Measurements from ENCODE around the gene DRC7. TPM values are rescaled to one million over a fixed set of nuclear protein-coding genes. Genes with fewer than 3 reads are reported as not detected.

Gene DRC7, protein sequence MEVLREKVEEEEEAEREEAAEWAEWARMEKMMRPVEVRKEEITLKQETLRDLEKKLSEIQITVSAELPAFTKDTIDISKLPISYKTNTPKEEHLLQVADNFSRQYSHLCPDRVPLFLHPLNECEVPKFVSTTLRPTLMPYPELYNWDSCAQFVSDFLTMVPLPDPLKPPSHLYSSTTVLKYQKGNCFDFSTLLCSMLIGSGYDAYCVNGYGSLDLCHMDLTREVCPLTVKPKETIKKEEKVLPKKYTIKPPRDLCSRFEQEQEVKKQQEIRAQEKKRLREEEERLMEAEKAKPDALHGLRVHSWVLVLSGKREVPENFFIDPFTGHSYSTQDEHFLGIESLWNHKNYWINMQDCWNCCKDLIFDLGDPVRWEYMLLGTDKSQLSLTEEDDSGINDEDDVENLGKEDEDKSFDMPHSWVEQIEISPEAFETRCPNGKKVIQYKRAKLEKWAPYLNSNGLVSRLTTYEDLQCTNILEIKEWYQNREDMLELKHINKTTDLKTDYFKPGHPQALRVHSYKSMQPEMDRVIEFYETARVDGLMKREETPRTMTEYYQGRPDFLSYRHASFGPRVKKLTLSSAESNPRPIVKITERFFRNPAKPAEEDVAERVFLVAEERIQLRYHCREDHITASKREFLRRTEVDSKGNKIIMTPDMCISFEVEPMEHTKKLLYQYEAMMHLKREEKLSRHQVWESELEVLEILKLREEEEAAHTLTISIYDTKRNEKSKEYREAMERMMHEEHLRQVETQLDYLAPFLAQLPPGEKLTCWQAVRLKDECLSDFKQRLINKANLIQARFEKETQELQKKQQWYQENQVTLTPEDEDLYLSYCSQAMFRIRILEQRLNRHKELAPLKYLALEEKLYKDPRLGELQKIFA
- total RNA-seq = not detected

DNA sequence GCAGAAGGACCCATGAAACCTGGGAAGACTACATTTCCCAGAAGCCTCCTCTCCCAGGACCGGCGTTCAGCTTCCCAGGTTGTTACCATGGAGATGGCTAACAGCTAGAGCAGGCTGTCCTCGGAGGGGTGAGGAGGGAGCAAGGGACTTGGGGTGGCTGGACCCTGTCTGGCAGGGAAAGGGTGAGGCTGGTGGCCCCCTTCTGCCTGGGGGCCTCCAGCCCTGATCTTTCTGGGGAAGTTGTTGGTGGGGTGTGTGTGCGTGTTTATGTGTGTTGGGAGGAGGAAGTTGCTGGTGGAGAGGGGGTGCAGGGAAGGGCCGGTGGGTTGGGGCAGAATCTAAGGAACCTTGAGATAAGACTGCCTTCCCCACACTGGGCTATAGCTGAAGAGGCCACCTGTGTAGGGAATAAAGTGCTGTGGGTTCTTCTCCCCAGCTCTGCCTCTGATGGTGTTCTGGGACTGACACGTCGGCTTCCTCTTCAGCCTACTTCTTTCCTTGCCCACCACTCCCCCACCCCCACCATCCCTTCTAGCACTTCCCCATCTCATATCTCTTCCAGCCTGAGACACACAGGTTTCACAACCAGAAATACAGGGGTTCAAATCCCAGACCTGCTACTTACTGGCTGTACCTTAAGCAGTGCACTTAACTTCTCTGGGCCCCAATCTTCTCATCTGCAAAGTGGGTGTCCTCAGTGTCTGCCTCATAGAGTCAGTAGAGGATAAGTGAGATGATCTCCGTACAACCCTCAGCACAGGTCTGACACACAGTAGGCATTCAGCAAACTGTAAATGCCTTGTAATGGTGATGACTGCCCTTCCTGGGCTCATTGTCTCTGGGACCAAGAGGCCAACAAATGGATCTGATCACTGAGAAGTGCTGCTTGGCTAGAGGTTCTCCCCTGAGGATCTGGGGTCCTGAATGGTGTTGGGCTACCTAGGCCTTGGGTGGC, at the start of gene DRC7:
TSS of gene DRC7 (plus strand) at position 82 of the 955 bp plus-strand sequence. CDS start 3,144 bp downstream, outside the sequence.
- Mint-ChIP-seq H3K27ac (no peak within 1 kb of the TSS), H3K4me1 (peaks cover 15% of the 10 kb centered on the region), H3K27me3 (peaks cover 15% of the 10 kb centered on the region), H3K36me3 (ENCODE audit: low read depth) (no peaks in the 10 kb centered on the region), H3K9me3 (no peaks in the 10 kb centered on the region), H3K4me3 (no peak within 1 kb of the TSS)
- CTCF ChIA-PET = no interaction called here
- POLR2A ChIA-PET = no interaction called here
- peak; percentile 32 for DNase-seq

DNA sequence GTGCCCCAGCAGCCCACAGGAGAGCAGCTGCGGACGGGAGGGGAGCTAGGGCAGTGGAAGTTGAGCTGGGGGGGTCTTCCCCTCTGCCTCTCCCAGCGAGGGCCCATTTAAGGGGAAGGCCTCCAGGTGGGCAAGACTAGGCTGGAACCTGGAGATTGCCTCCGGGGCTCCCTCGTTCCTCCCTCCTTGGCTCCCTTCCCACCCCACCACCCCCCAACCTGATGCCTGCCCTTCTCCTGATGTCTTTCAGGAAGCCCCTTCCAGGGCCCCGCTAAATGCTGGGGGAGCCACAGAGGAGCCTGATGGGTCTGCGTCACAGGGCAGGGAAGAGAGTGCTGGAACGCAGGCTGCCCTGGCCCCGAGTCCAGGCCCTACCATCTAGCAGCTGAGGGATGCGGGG, 49.4 kb upstream of the DRC7 start:
- Mint-ChIP-seq H3K36me3 (ENCODE audit: low read depth) (no peaks in the 10 kb centered on the region), H3K27me3 (no peaks in the 10 kb centered on the region), H3K4me3 (no peak overlapping the region), H3K9me3 (no peaks in the 10 kb centered on the region), H3K27ac (peak overlapping the region; percentile 54), H3K4me1 (peaks cover 31% of the 10 kb centered on the region)
- ChIA-PET CTCF (interaction anchor here (0.8 to 6.1 kb wide), 3 partner anchors 53 to 90 kb away, joined by 3 to 55 read pairs (median 13); no protein-coding TSS in a partner anchor), POLR2A (no interaction called here)
- DNase-seq = no peak

DNA sequence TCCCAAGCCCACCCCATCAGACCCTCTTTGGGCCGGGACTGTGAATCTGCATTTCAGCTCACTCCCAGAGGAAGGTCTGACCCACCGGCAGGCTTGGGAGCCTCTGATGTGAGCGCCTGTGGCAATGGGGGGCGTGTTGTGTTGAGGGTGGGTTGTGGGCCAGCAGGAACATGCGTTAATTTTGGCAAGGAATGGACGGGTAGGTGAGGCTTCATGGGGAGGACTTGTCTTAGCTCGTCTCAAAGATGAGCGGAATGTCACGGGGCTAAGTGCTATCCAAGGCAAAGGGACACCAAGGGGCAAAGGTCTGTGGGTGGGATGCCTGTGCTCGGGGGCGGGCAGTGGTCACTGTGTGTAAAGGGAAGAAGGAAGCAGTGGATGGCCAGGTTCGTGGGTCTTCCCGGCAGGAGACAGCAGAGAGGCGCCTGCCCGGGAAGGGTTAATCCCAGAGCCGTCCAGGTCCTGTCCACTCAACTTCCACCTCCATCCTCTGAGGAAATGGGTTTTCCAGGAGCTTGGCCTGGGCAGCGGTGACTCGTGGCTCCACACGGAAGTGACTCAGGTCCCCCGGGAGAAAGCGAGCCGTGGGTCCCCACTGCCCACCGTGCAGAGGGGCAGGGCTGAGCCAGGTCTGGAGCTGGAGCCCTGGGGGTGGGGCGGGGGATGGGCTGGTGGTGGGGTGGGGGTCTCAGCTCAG, 48.8 kb upstream of the DRC7 start:
- POLR2A ChIA-PET = no interaction called here

DNA sequence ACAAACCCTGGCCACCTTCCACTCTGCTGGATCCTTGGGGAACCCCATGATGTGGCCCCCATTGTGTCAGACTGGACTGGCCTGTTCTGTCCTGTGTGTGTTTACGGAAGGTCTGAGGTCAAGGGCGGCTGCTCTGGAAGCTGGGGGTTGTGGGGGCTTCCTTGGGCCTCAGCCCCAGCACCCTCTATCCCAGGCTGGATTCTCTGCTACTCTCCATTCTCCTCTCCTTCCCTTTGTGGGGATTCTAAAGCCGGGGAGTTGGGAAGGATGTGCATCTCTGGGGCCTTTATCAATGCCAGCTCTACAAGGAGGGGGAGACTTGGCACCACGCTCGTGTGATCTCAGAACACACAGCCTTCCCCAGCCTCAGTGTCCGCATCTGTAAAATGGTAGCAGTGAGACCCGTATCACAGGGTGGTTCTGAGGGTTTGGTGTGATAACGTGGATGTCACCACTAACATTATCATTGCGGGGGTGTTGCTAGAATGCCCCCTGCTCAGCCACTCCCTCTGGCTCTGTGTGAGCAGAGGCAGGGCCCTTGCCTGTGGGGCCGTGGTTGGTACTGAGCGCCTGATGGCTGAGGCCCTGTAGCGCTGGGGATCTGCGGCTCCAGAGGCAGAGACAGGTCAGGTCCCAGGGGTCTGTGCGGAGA, 48.1 kb upstream of the DRC7 start:
- Mint-ChIP-seq H3K9me3 (no peaks in the 10 kb centered on the region), H3K4me1 (peaks cover 35% of the 10 kb centered on the region), H3K27me3 (no peaks in the 10 kb centered on the region), H3K4me3 (no peak overlapping the region), H3K27ac (peak overlapping the region; percentile 55), H3K36me3 (ENCODE audit: low read depth) (no peaks in the 10 kb centered on the region)
- CTCF ChIA-PET = interaction anchor here (1.4 to 6.1 kb wide), 7 partner anchors 9 to 70 kb away, joined by 5 to 69 read pairs (median 33); partner anchors contain the start of gene ADGRG1
- POLR2A ChIA-PET = no interaction called here
- no peak for DNase-seq

More for the DNA sequence above, 48.8 kb upstream of the DRC7 start:
- Mint-ChIP-seq H3K27me3 (no peaks in the 10 kb centered on the region), H3K36me3 (ENCODE audit: low read depth) (no peaks in the 10 kb centered on the region), H3K9me3 (no peaks in the 10 kb centered on the region), H3K27ac (peak overlapping the region; percentile 55), H3K4me3 (no peak overlapping the region), H3K4me1 (peaks cover 31% of the 10 kb centered on the region)
- CTCF ChIA-PET = interaction anchor here (0.8 to 6.1 kb wide), 6 partner anchors 8 to 89 kb away, joined by 3 to 62 read pairs (median 23); no protein-coding TSS in a partner anchor
- DNase-seq = no peak

DNA sequence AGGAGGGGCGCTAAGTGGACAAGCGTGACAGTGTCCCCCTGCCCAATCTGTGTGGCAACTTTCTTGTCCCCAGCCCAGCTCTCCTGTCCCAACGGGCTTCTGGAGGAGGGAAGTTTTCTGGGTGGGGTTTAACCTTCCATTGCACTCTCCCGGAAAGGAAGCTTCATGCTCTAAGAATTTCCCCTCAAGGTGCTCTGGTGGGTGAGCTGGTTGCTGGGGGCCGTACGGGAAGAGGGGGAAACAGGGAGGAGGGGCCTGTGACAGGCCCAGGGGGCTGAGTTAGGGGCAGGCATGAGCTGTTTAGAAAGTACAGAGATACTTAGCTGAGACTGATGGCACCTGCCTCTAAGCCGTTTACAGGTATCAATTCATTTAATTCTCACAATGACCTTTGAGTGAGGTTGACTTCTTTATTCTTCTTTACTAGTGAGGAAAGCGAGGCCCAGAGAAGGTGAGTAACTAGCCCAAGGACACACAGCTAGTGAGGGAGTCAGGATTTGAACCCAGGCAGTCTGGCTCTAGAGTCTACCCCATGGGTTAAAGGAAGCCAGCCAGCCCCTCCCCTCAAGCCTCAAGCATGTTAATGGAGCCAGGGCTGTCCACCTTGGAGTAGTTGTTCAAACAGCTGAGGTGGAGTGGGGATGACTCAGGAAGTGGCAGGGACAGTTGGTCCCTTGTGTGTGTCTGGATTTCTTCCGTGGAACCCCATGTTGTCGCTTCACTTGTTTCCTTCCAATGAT, 47.3 kb upstream of the DRC7 start:
- no peaks in the 10 kb centered on the region for H3K36me3 Mint-ChIP-seq (ENCODE audit: low read depth)
- peaks cover 43% of the 10 kb centered on the region for H3K4me1 Mint-ChIP-seq
- ChIA-PET CTCF (interaction anchor here (1.4 to 6.1 kb wide), 10 partner anchors 10 to 119 kb away, joined by 5 to 69 read pairs (median 22); partner anchors contain the start of genes ADGRG1 and KATNB1), POLR2A (no interaction called here)
- no peak for DNase-seq
- no peak overlapping the region for H3K4me3 Mint-ChIP-seq
- no peaks in the 10 kb centered on the region for H3K27me3 Mint-ChIP-seq
- no peaks in the 10 kb centered on the region for H3K9me3 Mint-ChIP-seq
- peak overlapping the region; percentile 76 for H3K27ac Mint-ChIP-seq

DNA sequence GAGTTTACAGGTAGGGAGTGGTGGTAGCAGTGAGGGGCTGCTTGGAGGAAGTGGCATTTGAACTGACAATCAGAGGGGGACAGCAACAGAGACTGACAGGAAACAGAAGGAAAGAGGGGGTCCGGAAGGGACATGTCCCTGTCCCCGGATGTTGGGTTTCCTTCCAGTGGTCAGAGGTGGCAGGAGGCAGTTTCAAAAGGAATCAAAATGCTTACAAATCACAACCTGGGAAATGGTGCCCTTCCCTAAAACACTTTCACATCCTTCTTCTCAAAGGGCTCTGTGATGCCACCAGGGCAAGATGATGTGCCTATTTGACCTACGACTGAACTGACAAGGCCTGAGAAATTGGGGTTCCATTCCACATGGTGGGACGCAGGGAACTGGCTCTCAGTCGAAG, 46.5 kb upstream of the DRC7 start:
- no peak for DNase-seq
- Mint-ChIP-seq H3K36me3 (ENCODE audit: low read depth) (no peaks in the 10 kb centered on the region), H3K4me1 (peaks cover 43% of the 10 kb centered on the region), H3K9me3 (no peaks in the 10 kb centered on the region), H3K27ac (peak overlapping the region; percentile 76), H3K27me3 (no peaks in the 10 kb centered on the region), H3K4me3 (no peak overlapping the region)
- ChIA-PET POLR2A (no interaction called here), CTCF (interaction anchor here (0.8 to 6.1 kb wide), 24 partner anchors 10 to 348 kb away, joined by 3 to 69 read pairs (median 6); partner anchors contain the start of genes ADGRG1, ADGRG3, ADGRG5 and KATNB1)

DNA sequence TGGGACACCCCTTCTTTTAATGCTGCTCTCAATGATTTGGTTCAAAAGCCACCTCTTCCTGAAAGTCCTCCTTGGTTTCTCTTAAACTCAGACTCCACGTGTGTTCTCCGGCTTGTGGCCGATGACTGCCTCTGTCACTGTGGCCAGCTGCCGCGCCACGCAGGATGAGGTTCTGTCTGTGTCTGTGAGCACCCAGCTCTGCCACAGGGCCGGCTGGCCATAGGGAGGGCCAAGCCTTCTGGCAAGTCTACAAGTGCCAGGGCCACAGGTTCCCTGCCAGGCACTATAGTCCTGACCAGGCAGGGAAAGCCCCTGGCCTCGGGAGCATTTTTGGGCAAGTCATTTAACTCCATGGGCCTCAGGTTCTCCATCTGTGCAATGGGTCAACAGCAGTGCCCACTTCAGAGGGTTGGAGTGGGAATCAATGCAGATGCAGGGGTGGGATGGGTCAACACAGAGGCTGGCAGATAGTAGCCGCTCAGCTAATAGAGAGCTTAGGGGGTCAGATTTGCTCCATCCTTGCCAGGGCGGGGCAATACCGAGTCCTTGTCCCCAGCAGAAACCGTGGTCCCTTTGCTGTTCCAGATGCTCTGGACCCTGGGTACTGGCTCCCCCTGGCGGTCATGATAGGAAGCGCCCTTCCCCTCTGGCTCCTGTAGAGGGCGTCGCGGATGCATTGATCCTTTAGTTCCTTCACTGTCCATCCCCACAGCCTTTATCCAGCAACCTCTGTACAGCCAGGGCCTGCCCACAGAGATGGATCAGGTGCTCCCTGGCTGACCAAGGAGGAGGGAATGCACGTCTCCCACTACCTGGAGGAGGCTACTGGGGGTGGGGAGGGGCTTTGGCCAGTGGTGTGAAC, 45.8 kb upstream of the DRC7 start:
- H3K4me3 Mint-ChIP-seq = no peak overlapping the region
- H3K4me1 Mint-ChIP-seq = peaks cover 40% of the 10 kb centered on the region
- no peaks in the 10 kb centered on the region for H3K9me3 Mint-ChIP-seq
- peak; percentile 87 for DNase-seq
- H3K36me3 Mint-ChIP-seq (ENCODE audit: low read depth) = no peaks in the 10 kb centered on the region
- H3K27me3 Mint-ChIP-seq = no peaks in the 10 kb centered on the region
- CTCF ChIA-PET = interaction anchor here (0.6 to 6.1 kb wide), 42 partner anchors 9 to 349 kb away, joined by 3 to 69 read pairs (median 4); partner anchors contain the start of genes ADGRG1, ADGRG3, ADGRG5 and KATNB1
- POLR2A ChIA-PET = no interaction called here
- peak overlapping the region; percentile 77 for H3K27ac Mint-ChIP-seq

DNA sequence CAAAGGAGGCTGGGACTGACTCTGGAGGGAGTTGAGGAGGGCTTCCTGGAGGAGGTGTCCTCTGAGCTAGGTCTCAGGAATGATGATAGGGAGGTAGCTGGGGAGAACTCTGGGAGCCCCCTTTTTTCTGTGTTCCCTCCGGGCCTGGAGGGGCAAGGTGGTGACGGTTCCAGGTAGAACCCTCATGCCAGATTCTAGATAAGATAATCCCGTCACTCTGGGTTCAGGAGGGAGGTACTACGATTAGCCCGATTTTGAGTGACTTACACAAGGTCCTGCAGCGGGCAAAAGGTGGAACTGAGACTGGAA, 45.2 kb upstream of the DRC7 start:
- Mint-ChIP-seq H3K4me3 (no peak overlapping the region), H3K9me3 (no peaks in the 10 kb centered on the region), H3K27ac (peak overlapping the region; percentile 77), H3K27me3 (no peaks in the 10 kb centered on the region), H3K36me3 (ENCODE audit: low read depth) (no peaks in the 10 kb centered on the region), H3K4me1 (peaks cover 40% of the 10 kb centered on the region)
- DNase-seq = no peak
- ChIA-PET CTCF (interaction anchor here (0.6 to 6.1 kb wide), 29 partner anchors 9 to 189 kb away, joined by 3 to 69 read pairs (median 4); partner anchors contain the start of genes ADGRG1 and ADGRG5), POLR2A (no interaction called here)

DNA sequence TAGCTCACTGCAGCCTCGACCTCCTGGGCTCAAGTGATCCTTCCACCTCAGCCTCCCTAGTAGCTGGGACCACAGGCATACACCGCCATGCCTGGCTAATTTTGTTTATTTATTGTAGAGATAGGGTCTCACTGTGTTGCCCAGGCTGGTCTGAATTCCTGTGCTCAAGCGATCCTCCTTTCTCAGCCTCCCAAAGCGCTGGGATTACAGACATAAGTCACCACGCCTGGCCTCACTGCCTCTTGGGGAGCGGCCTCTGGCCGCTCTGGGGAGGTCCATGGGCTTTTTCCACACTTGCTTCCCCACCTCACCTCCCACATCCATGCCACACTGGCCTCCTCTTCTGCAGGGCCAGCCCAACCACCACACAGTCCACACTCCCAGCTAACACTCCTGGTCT, 44.8 kb upstream of the DRC7 start:
- ChIA-PET POLR2A (no interaction called here), CTCF (interaction anchor here (0.6 to 6.1 kb wide), 25 partner anchors 8 to 189 kb away, joined by 3 to 69 read pairs (median 5); partner anchors contain the start of genes ADGRG1 and ADGRG5)
- Mint-ChIP-seq H3K9me3 (no peaks in the 10 kb centered on the region), H3K27ac (no peak overlapping the region), H3K4me1 (peaks cover 40% of the 10 kb centered on the region), H3K36me3 (ENCODE audit: low read depth) (no peaks in the 10 kb centered on the region), H3K27me3 (no peaks in the 10 kb centered on the region), H3K4me3 (no peak overlapping the region)
- no peak for DNase-seq
